K562 (cell line): ENCODE results near the gene LAMC1. TPM values are rescaled to one million over a fixed set of nuclear protein-coding genes. Genes with fewer than 3 reads are reported as not detected.

Experiments
- ATAC-seq: fragments of 200-7000 bp; cut with Tn5 transposase; 3 replicates; pipeline ENCODE4 v1.9.1; 2020; ENCODE audit warnings: moderate library complexity
- BruUV-seq: library from RNA; stranded (reverse); fragments of 400-500 nt; replicated peaks from 2 replicates; lab custom pipeline; 2021; lab: Mats Ljungman, UMichigan
- CTCF ChIA-PET: fragments of 300-600 bp; formaldehyde crosslinking; extraction: SDS; loops from one replicate; lab custom pipeline; 2021; ENCODE audit warnings: low intra/inter-chr PET ratio; lab: Yijun Ruan, JAX
- POLR2A ChIA-PET: fragments of 300-600, 350-650 bp; sonication (Branson Sonifier 250); formaldehyde crosslinking; extraction: SDS; loops from one replicate; lab custom pipeline; 2021; ENCODE audit warnings: antibody characterized with exemption, inconsistent platforms; lab: Yijun Ruan, JAX
- DNase-seq, 4 experiments: peaks; one replicate each; pipeline versions ENCODE4 v3.0.0 to v3.0.0-alpha.2; 2011 to 2018; ENCODE audit warnings: low spot score in 3 of 4, mixed read lengths in 3 of 4; ENCODE audit errors: extremely low read depth in 1 of 4
- FAIRE-seq: peaks from 2 replicates; lab custom pipeline; 2011; peaks lifted over from hg19 to GRCh38; lab: Jason Lieb, UNC
- H2AFZ ChIP-seq: 2 replicates; pipeline ENCODE4 v1.6.0; 2011; ENCODE audit warnings: low read depth, low read length, control low read depth, inconsistent platforms
- H3K27ac ChIP-seq: fragments of 200-600 bp; 3 replicates; pipeline ENCODE4 v1.8.0; 2011; ENCODE audit warnings: low read depth, mild to moderate bottlenecking, control low read depth, inconsistent platforms, low read length, moderate library complexity, mixed read lengths; ENCODE audit errors: extremely low read depth
- H3K27me3 ChIP-seq, 2 experiments: fragments of 300-600 bp in 1 of 2; 2 replicates in 1 of 2; 3 replicates in 1 of 2; pipeline versions ENCODE4 v1.6.0 to v1.8.0; 2011; ENCODE audit warnings: inconsistent platforms in 2 of 2, low read length in 2 of 2, mild to moderate bottlenecking in 1 of 2, mixed read lengths in 1 of 2, moderate library complexity in 1 of 2; ENCODE audit not compliant: control insufficient read depth in 2 of 2, insufficient read depth in 2 of 2
- H3K36me3 ChIP-seq: fragments of 300-600 bp; 3 replicates; pipeline ENCODE4 v1.8.0; 2011; ENCODE audit warnings: mild to moderate bottlenecking, low read length, inconsistent platforms; ENCODE audit not compliant: control insufficient read depth, insufficient read depth
- H3K4me1 ChIP-seq, 2 experiments: fragments of 200-600 bp in 1 of 2; replicated peaks in 1 of 2; 2 replicates in 1 of 2; 3 replicates in 1 of 2; pipeline versions ENCODE4 v1.5.1 to v1.8.0; 2011; ENCODE audit warnings: inconsistent platforms in 2 of 2, low read length in 2 of 2, mild to moderate bottlenecking in 1 of 2, mixed read lengths in 1 of 2, moderate library complexity in 1 of 2; ENCODE audit not compliant: control insufficient read depth in 2 of 2, insufficient read depth in 2 of 2
- H3K4me2 ChIP-seq: 2 replicates; pipeline ENCODE4 v1.6.1; 2011; ENCODE audit warnings: low read length, control low read depth, inconsistent platforms, mixed read lengths; ENCODE audit not compliant: insufficient read depth
- H3K4me3 ChIP-seq: fragments of 200-600 bp; sonication (generic), shearing (Covaris generic); 2 replicates; pipeline ENCODE4 v1.5.1; 2016; ENCODE audit warnings: control low read depth, inconsistent platforms
- H3K79me2 ChIP-seq: fragments of 200-600 bp; 3 replicates; pipeline ENCODE4 v1.8.0; 2011; ENCODE audit warnings: low read length, inconsistent platforms; ENCODE audit not compliant: control insufficient read depth, insufficient read depth
- H3K9ac ChIP-seq, 2 experiments: 2 replicates each; pipeline versions ENCODE4 v1.6.0 to v1.6.1; 2011; ENCODE audit warnings: low read depth in 2 of 2, low read length in 2 of 2, control low read depth in 1 of 2, inconsistent platforms in 1 of 2, mild to moderate bottlenecking in 1 of 2, mixed read lengths in 1 of 2; ENCODE audit not compliant: insufficient read depth in 1 of 2
- H3K9me1 ChIP-seq: one replicate; pipeline ENCODE4 v1.6.0; 2011; ENCODE audit warnings: inconsistent platforms, mild to moderate bottlenecking, low read length, moderate library complexity; ENCODE audit not compliant: control insufficient read depth, insufficient read depth
- H3K9me3 ChIP-seq: replicated peaks from 2 replicates; pipeline ENCODE4 v1.5.1; 2011; ENCODE audit warnings: low read depth, low read length, inconsistent platforms; ENCODE audit not compliant: control insufficient read depth, insufficient read depth
- H4K20me1 ChIP-seq: replicated peaks from 2 replicates; pipeline ENCODE4 v1.6.1; 2011; ENCODE audit warnings: low read length, inconsistent platforms, mixed read lengths; ENCODE audit not compliant: control insufficient read depth, insufficient read depth
- BRCA1 ChIP-seq, 2 experiments: fragments of 450-650 bp in 1 of 2; sonication (generic) in 1 of 2; formaldehyde crosslinking in 1 of 2; IDR thresholded peaks; 2 replicates each; pipeline versions ENCODE4 v1.5.0 to v1.6.1; 2017 to 2020; ENCODE audit warnings: mild to moderate bottlenecking in 1 of 2, missing genetic modification reagents in 1 of 2
- ELF1 ChIP-seq: fragments of 200-800 bp; sonication (Bioruptor generic); IDR thresholded peaks from 2 replicates; pipeline ENCODE4 v1.6.1; 2016; ENCODE audit warnings: missing genetic modification characterization, missing compliant biosample characterization
- FOXP1 ChIP-seq: sonication (generic); formaldehyde crosslinking; IDR thresholded peaks from 2 replicates; pipeline ENCODE4 v1.8.0; 2022; ENCODE audit warnings: mild to moderate bottlenecking, missing genetic modification reagents
- FUS ChIP-seq: fragments of 200-400 bp; formaldehyde crosslinking; optimal IDR thresholded peaks from 2 replicates; pipeline ENCODE3; 2017; ENCODE audit warnings: low read depth, low read length
- HNRNPK ChIP-seq: fragments of 200-400 bp; formaldehyde crosslinking; IDR thresholded peaks from one replicate; pipeline ENCODE4 v1.6.1; 2018; ENCODE audit warnings: mild to moderate bottlenecking, low read depth, low read length; ENCODE audit not compliant: poor library complexity, severe bottlenecking
- SMARCE1 ChIP-seq: fragments of 450-650 bp; IDR thresholded peaks from 2 replicates; pipeline ENCODE4 v1.7.1; 2016; ENCODE audit warnings: mild to moderate bottlenecking
- ZNF197 ChIP-seq: fragments of 200-800 bp; sonication (Bioruptor generic); IDR thresholded peaks from 2 replicates; pipeline ENCODE4 v1.6.1; 2016; ENCODE audit warnings: low read depth, missing genetic modification characterization, missing compliant biosample characterization
- ZNF239 ChIP-seq: fragments of 250-450 bp; sonication (Bioruptor Pico); IDR thresholded peaks from 2 replicates; pipeline ENCODE4 v1.4.0; 2020; ENCODE audit warnings: mild to moderate bottlenecking
- WGBS: fragments of 100-300 bp; shearing (Covaris generic); methylation state at CpG from one replicate; pipeline ENCODE4 v1.1.6; 2016; ENCODE audit warnings: low coverage, mixed read lengths; ENCODE audit not compliant: insufficient coverage; ENCODE audit errors: missing lambda C conversion rate; 5-methylcytosine and 5-hydroxymethylcytosine counted together
- in situ Hi-C: fragments of 300-500 bp; cut with MboI; formaldehyde crosslinking; loops from 4 replicates; pipeline ENCODE4 v1.15.0; 2018; ENCODE audit warnings: inconsistent platforms, mixed read lengths
- intact Hi-C: fragments of 100-400 bp; cut with micrococcal nuclease; formaldehyde crosslinking; loops from 2 replicates; pipeline ENCODE4 v1.14.2; 2022
- polyA plus RNA-seq, 8 experiments: library from polyadenylated mRNA; depleted of rRNA in 4 of 8; stranded (reverse) in 5 of 8; unstranded in 3 of 8; fragments of >200 nt; fragmentation: Nextera tagmentation in 2 of 8; fragmentation: Illumina TruSeq in 1 of 8; extraction: Ambion mirVana in 2 of 8; extraction: Trizol in 1 of 8; gene quantifications; 2 replicates each; pipeline versions ENCODE4 v1.2.1 to v1.2.3, GENCODE V29; 2011 to 2014; ENCODE audit warnings: inconsistent platforms in 1 of 8, missing spikeins in 1 of 8
- total RNA-seq, 7 experiments: library from RNA; depleted of rRNA in 6 of 7; stranded (reverse); fragments of >200 nt in 6 of 7; fragmentation: Illumina TruSeq in 2 of 7; extraction: Trizol in 2 of 7; gene quantifications; 2 replicates each; pipeline versions ENCODE4 v1.2.1 to v1.2.3, GENCODE V29; 2011 to 2021; ENCODE audit warnings: low replicate concordance in 1 of 7

The LAMC1 gene
- total and polyA plus RNA-seq, 9 of the 15 experiments (the other 6 are each of a cell fraction or from before 2014, with no cell fraction given): 0.07 to 0.71 (median 0.13) TPM; not detected in 2

GRCh38 chr1:183129921-183130690 is 106.9 kb downstream of the LAMC1 start:
- H3K4me1 ChIP-seq: no peaks in the 10 kb centered on the region
- H3K4me2 ChIP-seq: no peak overlapping the region
- ATAC-seq: no peak
- BruUV-seq: no TSS peak
- no peak overlapping the region for H3K4me3 ChIP-seq
- no peak overlapping the region for H3K27ac ChIP-seq
- in situ Hi-C loops (no loop called here), intact Hi-C loops (no loop called here)
- H4K20me1 ChIP-seq: no peaks in the 10 kb centered on the region
- ChIA-PET CTCF (no interaction called here), POLR2A (no interaction called here)
- peaks cover 6 to 25% of the 10 kb centered on the region in 2 experiments for H3K27me3 ChIP-seq
- FAIRE-seq: no peak
- no peak overlapping the region for H2AFZ ChIP-seq
- TF ChIP-seq ZNF239 (CRISPR knock-in tag) (no peak), FUS (no peak), ELF1 (tag) (no peak), BRCA1 (IDR thresholded peaks at IDR 0.05) (no peak), BRCA1 (CRISPR knock-in tag; IDR thresholded peaks at IDR 0.05) (no peak), FOXP1 (CRISPR knock-in tag) (no peak), HNRNPK (no peak), SMARCE1 (no peak), ZNF197 (no peak)
- H3K36me3 ChIP-seq: no peaks in the 10 kb centered on the region
- H3K9me1 ChIP-seq: no peaks in the 10 kb centered on the region
- 5% methylated on average over 15 of the region's 15 CpGs for WGBS
- DNase-seq: no peak
- no peaks in the 10 kb centered on the region for H3K9me3 ChIP-seq
- no peak overlapping the region for H3K9ac ChIP-seq
- no peaks in the 10 kb centered on the region for H3K79me2 ChIP-seq
